ENCODE data around the gene USP19. TPM values are rescaled to one million over a fixed set of nuclear protein-coding genes. Genes with fewer than 3 reads are reported as not detected.
A peak's percentile ranks its signal among the peaks of the same experiment; 100 is the strongest.

Gene USP19
- total and polyA plus RNA-seq, 2 of the 4 experiments (the other 2 are of a cell fraction): 24.7 to 39.7 TPM

DNA sequence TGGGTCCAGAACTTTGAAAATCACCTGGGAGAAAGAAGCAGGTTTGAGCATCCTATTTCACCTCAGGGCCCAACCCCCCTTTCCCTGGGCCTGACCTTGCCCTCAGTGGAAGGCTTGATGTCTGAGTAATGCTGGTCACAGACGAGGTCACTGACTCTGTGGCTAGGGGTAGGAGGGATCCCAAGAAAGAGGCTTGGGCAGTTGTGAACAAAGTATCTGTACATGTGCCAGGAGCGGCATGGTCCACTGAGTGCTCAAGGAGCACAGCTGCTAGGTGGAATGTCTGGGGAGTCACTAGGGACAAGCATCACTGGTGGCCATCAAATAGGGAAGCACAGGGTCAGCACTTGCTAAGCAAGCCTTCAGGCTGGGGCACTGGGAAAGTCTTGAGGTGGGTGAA is 38.2 kb upstream of the USP19 start:
- no peak overlapping the region for H4K91ac ChIP-seq (ENCODE audit: insufficient read depth, low read depth, low read length)
- dilution Hi-C loops (cut with HindIII; ENCODE audit: low sequenced_read_pairs, unreplicated experiment) (no loop called here), in situ Hi-C loops (cut with MboI; ENCODE audit: low sequenced_read_pairs) (loop anchor here (25.0 kb wide), 1 partner anchor 279 kb away; the partner anchor contains the start of gene NICN1), intact Hi-C loops (cut with micrococcal nuclease) (no loop called here)
- peaks cover 5% of the 10 kb centered on the region; the same call in 1 of the 2 replicates for H4K20me1 ChIP-seq (ENCODE audit: insufficient read depth, low read length)
- 62% methylated on average over 2 of the region's 2 CpGs; no CpG with 5 or more reads in 1 of the 2 experiments for WGBS, 2 experiments (ENCODE audit: extremely low coverage in 2 of 2, insufficient read length in 1 of 2)
- H2BK20ac ChIP-seq (ENCODE audit: low read depth, low read length): no peak overlapping the region
- ChIA-PET CTCF (interaction anchor here (0.9 kb wide), 1 partner anchor 28 kb away, joined by 3 read pairs; no protein-coding TSS in a partner anchor), POLR2A (ENCODE audit: unreplicated experiment) (interaction anchor here (0.7 kb wide), 1 partner anchor 297 kb away, joined by 3 read pairs; no protein-coding TSS in a partner anchor)
- no peak overlapping the region for H4K8ac ChIP-seq (ENCODE audit: low read depth in 2 of 2, low read length in 2 of 2)
- BruUV-seq (replicated peaks): no TSS peak
- H2BK5ac ChIP-seq (ENCODE audit: low read depth, low read length, poor library complexity, severe bottlenecking): no peak overlapping the region
- TF ChIP-seq, protein P1, sequence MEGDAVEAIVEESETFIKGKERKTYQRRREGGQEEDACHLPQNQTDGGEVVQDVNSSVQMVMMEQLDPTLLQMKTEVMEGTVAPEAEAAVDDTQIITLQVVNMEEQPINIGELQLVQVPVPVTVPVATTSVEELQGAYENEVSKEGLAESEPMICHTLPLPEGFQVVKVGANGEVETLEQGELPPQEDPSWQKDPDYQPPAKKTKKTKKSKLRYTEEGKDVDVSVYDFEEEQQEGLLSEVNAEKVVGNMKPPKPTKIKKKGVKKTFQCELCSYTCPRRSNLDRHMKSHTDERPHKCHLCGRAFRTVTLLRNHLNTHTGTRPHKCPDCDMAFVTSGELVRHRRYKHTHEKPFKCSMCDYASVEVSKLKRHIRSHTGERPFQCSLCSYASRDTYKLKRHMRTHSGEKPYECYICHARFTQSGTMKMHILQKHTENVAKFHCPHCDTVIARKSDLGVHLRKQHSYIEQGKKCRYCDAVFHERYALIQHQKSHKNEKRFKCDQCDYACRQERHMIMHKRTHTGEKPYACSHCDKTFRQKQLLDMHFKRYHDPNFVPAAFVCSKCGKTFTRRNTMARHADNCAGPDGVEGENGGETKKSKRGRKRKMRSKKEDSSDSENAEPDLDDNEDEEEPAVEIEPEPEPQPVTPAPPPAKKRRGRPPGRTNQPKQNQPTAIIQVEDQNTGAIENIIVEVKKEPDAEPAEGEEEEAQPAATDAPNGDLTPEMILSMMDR (conservative IDR thresholded peaks at IDR 0.05; ENCODE audit: low read depth, low read length): no peak
- TF ChIP-seq RAD21 (IDR thresholded peaks at IDR 0.05; ENCODE audit: low read length): no peak
- TF ChIP-seq CHD1 (IDR thresholded peaks at IDR 0.05; ENCODE audit: low read depth, low read length): no peak
- no peak for TF ChIP-seq NFE2L2 (IDR thresholded peaks at IDR 0.05; ENCODE audit: low read depth, low read length)
- no peak for TF ChIP-seq RFX5 (IDR thresholded peaks at IDR 0.05; ENCODE audit: low read depth, low read length)
- TF ChIP-seq, protein P2, sequence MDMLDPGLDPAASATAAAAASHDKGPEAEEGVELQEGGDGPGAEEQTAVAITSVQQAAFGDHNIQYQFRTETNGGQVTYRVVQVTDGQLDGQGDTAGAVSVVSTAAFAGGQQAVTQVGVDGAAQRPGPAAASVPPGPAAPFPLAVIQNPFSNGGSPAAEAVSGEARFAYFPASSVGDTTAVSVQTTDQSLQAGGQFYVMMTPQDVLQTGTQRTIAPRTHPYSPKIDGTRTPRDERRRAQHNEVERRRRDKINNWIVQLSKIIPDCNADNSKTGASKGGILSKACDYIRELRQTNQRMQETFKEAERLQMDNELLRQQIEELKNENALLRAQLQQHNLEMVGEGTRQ (IDR thresholded peaks at IDR 0.05; ENCODE audit: low read depth, low read length): no peak
- H3K56ac ChIP-seq (ENCODE audit: extremely low read depth, insufficient read depth, low read length): no peak overlapping the region
- no peak overlapping the region for H2AK5ac ChIP-seq (ENCODE audit: low read depth, low read length)
- no peak overlapping the region for H3K9ac ChIP-seq (ENCODE audit: low read depth, low read length)
- H4K5ac ChIP-seq (ENCODE audit: low read depth, low read length): no peak overlapping the region
- no peak overlapping the region for H2AFZ ChIP-seq (replicated peaks; ENCODE audit: low read length, poor library complexity)
- H3K9me1 ChIP-seq (ENCODE audit: insufficient read depth, low read length): peaks cover 11% of the 10 kb centered on the region
- no peaks in the 10 kb centered on the region for H3K4me1 ChIP-seq (ENCODE audit: control insufficient read depth, insufficient read depth, low read length)
- H2BK120ac ChIP-seq (ENCODE audit: low read depth, low read length): no peak overlapping the region
- H3K14ac ChIP-seq (replicated peaks; ENCODE audit: low read depth, low read length): no peak overlapping the region
- peaks cover 20% of the 10 kb centered on the region for H3K36me3 ChIP-seq (ENCODE audit: control insufficient read depth, insufficient read depth, low read length)
- H3K23ac ChIP-seq (ENCODE audit: low read depth, low read length): 0 out of 2 replicates have a peak overlapping the region, but pooled peaks have one; percentile 9
- no peak overlapping the region for H3K4ac ChIP-seq (ENCODE audit: low read depth, low read length)
- H3K4me2 ChIP-seq (ENCODE audit: low read depth, low read length): no peak overlapping the region
- no peak for ATAC-seq (ENCODE audit: low read depth)
- H3K79me1 ChIP-seq (ENCODE audit: low read depth in 1 of 2, low read length in 2 of 2): peaks cover 20 to 34% of the 10 kb centered on the region in 2 experiments
- no peak overlapping the region for H3K4me3 ChIP-seq (ENCODE audit: insufficient read depth, low read depth, low read length)
- no peak overlapping the region for H3K18ac ChIP-seq (ENCODE audit: low read depth, low read length)
- H3K27me3 ChIP-seq (ENCODE audit: control insufficient read depth, insufficient read depth, low read length): no peaks in the 10 kb centered on the region
- no peak overlapping the region for H3K27ac ChIP-seq (ENCODE audit: insufficient read depth, low read length)
- H2BK15ac ChIP-seq (ENCODE audit: low read depth, low read length): no peak overlapping the region
- no peak for DNase-seq
- no peak overlapping the region for H2AK9ac ChIP-seq (replicated peaks; ENCODE audit: low read depth, low read length, poor library complexity)
- no peaks in the 10 kb centered on the region for H3K9me3 ChIP-seq (ENCODE audit: control insufficient read depth, insufficient read depth, low read length)

Measured in IMR-90 (cell line).